DMS 273 (cell line): ENCODE results near the gene EPN3.

Experiments
- DNase-seq: peaks from one replicate; lab custom pipeline; 2025; ENCODE audit not compliant: unreplicated experiment; lab: John Stamatoyannopoulos, UW

EPN3 gene

DNA sequence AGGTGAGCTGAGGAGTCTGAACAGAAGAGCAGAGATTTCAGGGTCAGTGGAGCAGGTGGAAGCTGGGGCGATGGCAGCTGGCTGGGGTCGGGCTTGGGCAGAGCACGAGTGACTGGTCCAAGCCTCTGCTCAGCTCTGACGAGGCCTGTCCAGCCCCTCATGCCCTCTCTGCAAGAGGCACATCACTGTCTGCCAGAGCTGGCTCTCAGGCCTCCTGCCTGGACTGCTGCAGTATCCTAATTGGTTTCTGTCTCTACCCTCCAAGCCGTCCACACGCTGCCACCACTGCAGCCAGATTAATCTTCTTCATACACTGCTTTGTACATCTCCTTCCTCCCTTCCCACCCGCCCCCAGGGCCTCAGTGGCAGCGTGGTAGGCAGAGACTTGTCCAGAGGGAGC is 53.4 kb downstream of the EPN3 start:
- DNase-seq = no peak

DNA sequence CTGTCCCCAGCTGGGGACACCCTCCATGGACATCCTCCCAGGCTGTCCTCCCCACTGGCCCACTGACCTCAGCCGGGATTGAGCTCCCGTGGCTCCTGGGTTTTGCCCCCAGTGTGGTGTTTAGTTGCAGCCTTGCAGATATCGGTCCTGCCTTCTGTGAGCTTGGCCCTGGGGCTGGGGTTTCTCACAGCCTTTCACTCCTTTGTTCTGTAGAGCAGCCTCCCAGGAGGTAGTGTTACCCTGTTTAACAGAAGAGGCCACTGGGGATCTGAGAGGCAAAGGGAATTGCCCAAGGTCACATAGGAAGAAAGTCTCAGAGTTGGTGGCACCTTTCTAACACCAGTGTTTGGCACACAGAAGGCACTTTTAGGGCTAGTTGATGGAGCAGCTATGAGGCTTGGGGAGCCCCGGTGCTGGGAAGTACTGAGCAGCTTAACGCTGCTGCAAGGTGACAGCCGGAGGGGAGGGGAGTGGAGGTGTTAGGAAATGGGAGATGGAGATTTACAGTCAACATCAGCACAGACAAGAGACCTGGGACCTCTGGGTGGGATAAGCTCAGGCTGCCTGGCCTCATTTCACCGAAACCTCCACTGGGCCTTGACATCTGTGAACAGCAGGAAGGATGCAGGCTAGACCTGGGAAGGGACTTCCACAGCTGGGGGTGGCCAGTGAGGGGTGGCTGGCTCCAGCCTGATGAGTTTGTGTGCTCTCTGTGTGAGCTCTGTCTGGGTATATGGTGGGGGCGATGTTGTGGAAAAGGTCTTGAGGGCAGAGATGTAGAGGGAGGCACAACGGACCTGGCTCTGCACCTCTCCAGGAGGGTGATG is 54.1 kb downstream of the EPN3 start:
- no peak for DNase-seq

DNA sequence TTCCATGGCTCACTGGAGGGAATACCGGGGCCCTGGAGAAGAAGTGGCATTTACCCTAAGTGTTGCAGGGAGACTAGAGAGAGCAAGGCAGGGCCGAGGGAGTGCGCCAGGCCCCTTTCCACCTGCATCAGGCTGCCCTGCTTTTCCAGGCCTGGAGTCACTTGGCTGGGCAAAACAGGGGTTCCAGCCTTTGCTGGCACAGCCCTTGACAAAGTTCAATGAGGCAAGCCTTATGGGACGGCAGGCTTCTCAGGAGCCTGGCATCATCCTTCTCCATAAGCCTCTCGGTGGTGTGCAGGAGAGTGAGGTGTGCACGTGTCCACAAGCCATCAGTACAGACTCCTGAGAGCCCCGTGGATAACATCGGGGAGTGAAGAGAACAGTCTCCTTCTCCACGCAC is 55.0 kb downstream of the EPN3 start:
- DNase-seq = no peak

DNA sequence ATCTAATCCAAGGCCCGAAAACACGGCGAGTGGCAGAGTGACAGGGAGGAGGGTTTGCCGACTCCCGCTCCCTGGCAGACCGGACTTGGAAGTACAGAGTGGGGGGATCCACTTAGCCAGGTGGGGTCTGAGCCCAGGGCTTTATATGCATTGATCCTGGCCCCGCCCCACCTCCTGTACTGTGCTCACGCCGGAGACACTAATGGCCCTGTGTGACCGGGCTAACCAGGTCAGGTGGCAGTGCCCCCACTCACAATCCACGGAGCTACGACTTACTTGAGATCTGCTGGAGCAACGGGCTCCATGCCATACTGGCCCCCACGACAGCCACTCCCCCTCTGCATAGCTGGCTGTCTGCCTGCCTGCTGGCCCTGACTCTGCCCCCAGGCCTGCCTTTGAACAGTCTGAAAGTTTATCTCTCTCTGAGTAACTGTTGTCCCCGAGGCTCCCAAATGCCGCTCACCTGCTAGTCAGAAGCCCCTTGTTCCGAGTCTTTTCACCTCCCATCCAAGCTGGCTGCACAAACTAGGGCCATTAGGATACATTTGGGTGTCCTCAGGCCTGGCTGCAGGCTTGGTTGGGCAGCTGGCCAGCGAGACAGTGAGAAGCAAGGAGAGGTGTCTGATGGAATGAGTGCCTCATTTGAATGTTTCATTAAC is 56.0 kb downstream of the EPN3 start:
- DNase-seq = peak; percentile 35

DNA sequence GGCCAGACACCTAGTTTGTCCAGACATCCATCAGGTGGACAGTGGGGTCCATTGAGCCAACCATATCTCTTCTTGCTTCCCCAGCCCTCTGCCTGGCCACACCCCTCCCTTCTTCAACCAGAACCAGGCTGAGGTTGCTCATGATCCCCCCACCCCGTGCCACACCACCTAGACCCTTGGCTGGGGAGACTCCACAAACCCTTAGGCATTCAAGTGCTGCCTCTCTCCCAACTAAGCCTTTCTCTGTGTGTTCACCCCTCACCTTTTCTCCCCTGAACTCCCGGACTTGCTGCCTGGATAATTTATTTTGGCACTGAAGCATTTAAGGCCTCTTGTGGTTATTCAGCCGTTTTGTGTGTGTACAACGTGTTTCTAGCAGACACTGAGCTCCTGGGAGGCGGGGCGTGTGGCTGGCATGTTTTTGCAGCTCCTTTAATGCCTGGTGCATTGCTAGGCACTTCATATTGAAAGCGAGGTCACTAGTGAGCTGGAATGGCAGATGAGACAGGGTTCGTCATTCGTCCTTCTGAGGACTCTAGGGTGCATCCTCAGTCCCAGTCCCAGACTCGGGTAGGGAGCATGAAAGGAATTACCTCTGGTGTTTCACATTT is 56.7 kb downstream of the EPN3 start:
- no peak for DNase-seq

DNA sequence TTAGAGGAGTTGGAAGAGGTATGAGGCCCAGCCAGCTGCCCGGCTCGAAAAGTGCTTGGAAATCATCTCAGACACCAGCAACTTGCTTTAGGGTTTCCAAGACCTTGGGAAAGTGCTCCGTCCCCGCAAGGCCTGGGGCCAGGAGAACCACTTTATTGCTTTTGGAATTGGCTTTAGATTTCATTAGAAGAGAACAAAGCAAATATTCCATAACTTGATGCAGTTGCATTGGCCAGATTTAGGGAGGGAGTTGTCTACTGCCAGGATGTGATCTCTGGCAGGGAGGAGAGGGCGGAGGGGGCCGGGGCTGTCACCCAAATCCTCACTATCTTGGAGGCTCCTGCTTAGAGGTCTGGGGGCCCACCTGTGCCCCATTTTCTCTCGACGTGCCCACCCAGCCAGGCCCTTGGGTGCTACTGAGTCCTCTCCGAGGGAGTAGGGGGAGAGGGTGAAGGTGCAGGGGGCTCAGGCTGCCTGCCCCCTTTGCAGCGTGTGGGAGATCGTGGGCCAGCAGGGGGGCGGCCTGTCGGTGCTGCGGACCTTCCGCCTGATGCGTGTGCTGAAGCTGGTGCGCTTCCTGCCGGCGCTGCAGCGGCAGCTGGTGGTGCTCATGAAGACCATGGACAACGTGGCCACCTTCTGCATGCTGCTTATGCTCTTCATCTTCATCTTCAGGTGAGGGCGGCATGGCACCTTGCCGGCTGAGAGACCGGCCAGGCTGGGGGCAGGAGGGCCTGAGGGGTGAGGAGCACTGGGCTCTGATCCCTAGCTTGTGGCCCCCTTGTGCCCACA is 58.6 kb downstream of the EPN3 start:
- DNase-seq = no peak

GRCh38 chr17:50593321-50593720 is 60.8 kb downstream of the EPN3 start:
- DNase-seq = peak; percentile 88
